HEK293 (cell line): ENCODE measurements around the gene OR2V2.

Experiments used
- CTCF ChIA-PET: fragments of 350-600 bp; formaldehyde crosslinking; extraction: SDS; loops from one replicate; lab custom pipeline; 2021; ENCODE audit warnings: antibody characterized with exemption; lab: Yijun Ruan, JAX
- POLR2A ChIA-PET: fragments of 300-600 bp; formaldehyde crosslinking; extraction: SDS; loops from one replicate; lab custom pipeline; 2020; ENCODE audit warnings: antibody characterized with exemption, inconsistent platforms; lab: Yijun Ruan, JAX
- H3K27ac ChIP-seq: fragments of 200-500 bp; sonication (Bioruptor generic); 2 replicates; pipeline ENCODE4 v1.5.1; 2014; ENCODE audit warnings: low read depth, low read length, control low read depth, inconsistent platforms; ENCODE audit errors: extremely low read depth
- H3K36me3 ChIP-seq, 2 experiments: fragments of 200-500 bp in 1 of 2; sonication (Bioruptor generic) in 1 of 2; 1 replicate in 1 of 2; 2 replicates in 1 of 2; pipeline ENCODE4 v1.5.1; 2014 to 2017; ENCODE audit warnings: inconsistent platforms in 2 of 2, low read length in 2 of 2; ENCODE audit not compliant: control insufficient read depth in 2 of 2, insufficient read depth in 1 of 2
- H3K4me1 ChIP-seq: fragments of 200-500 bp; sonication (Bioruptor generic); 2 replicates; pipeline ENCODE4 v1.5.1; 2014; ENCODE audit warnings: mild to moderate bottlenecking, low read length, inconsistent platforms; ENCODE audit not compliant: control insufficient read depth, insufficient read depth
- H3K4me3 ChIP-seq: 2 replicates; pipeline ENCODE4 v1.5.1; 2011; ENCODE audit warnings: low read depth, mild to moderate bottlenecking, control low read depth, low read length, moderate library complexity
- H3K9me3 ChIP-seq: fragments of 200-500 bp; sonication (Bioruptor generic); 2 replicates; pipeline ENCODE4 v1.5.1; 2014; ENCODE audit warnings: low read depth, low read length, inconsistent platforms; ENCODE audit not compliant: control insufficient read depth, insufficient read depth
- HOXC10 ChIP-seq: sonication (generic); formaldehyde crosslinking; IDR thresholded peaks from 2 replicates; pipeline ENCODE4 v1.8.1; 2023; ENCODE audit warnings: mild to moderate bottlenecking, missing genetic modification reagents
- PRDM10 ChIP-seq: fragments of 450-650 bp; formaldehyde crosslinking; IDR thresholded peaks from 2 replicates; pipeline ENCODE4 v1.5.1; 2016; ENCODE audit warnings: missing biosample characterization, missing genetic modification characterization
- SP3 ChIP-seq: fragments of 450-650 bp; formaldehyde crosslinking; IDR thresholded peaks from 2 replicates; pipeline ENCODE4 v1.5.1; 2016; ENCODE audit warnings: missing biosample characterization, missing genetic modification characterization
- SP7 ChIP-seq: fragments of 450-650 bp; formaldehyde crosslinking; IDR thresholded peaks from 2 replicates; pipeline ENCODE4 v1.5.1; 2016; ENCODE audit warnings: missing biosample characterization, missing genetic modification characterization
- WT1 ChIP-seq: fragments of 450-650 bp; formaldehyde crosslinking; IDR thresholded peaks from 2 replicates; pipeline ENCODE4 v1.5.1; 2016; ENCODE audit warnings: missing biosample characterization, missing genetic modification characterization
- ZBTB8A ChIP-seq: fragments of 450-650 bp; formaldehyde crosslinking; IDR thresholded peaks from 2 replicates; pipeline ENCODE4 v1.5.1; 2016; ENCODE audit warnings: missing biosample characterization, missing genetic modification characterization
- ZNF155 ChIP-seq: fragments of 450-650 bp; formaldehyde crosslinking; IDR thresholded peaks from 2 replicates; pipeline ENCODE4 v1.5.1; 2016; ENCODE audit warnings: missing biosample characterization, missing genetic modification characterization
- ZNF174 ChIP-seq: fragments of 450-650 bp; formaldehyde crosslinking; IDR thresholded peaks from 2 replicates; pipeline ENCODE4 v1.5.0; 2017; ENCODE audit warnings: missing biosample characterization, mild to moderate bottlenecking, missing genetic modification characterization
- ZNF221 ChIP-seq: fragments of 450-650 bp; formaldehyde crosslinking; IDR thresholded peaks from 2 replicates; pipeline ENCODE4 v1.5.1; 2017; ENCODE audit warnings: missing biosample characterization, missing genetic modification characterization, borderline replicate concordance
- ZNF280D ChIP-seq: fragments of 450-650 bp; formaldehyde crosslinking; IDR thresholded peaks from 2 replicates; pipeline ENCODE4 v1.5.1; 2016; ENCODE audit warnings: missing biosample characterization, missing genetic modification characterization
- ZNF341 ChIP-seq: fragments of 450-650 bp; formaldehyde crosslinking; IDR thresholded peaks from 2 replicates; pipeline ENCODE4; 2016; ENCODE audit warnings: low read depth, missing biosample characterization, missing genetic modification characterization
- ZNF391 ChIP-seq: fragments of 450-650 bp; formaldehyde crosslinking; IDR thresholded peaks from 2 replicates; pipeline ENCODE4 v1.5.1; 2016; ENCODE audit warnings: low read depth, missing biosample characterization, missing genetic modification characterization, borderline replicate concordance
- ZNF473 ChIP-seq: fragments of 450-650 bp; formaldehyde crosslinking; IDR thresholded peaks from 2 replicates; pipeline ENCODE4 v1.5.1; 2017; ENCODE audit warnings: missing biosample characterization, missing genetic modification characterization
- ZNF488 ChIP-seq: fragments of 450-650 bp; formaldehyde crosslinking; IDR thresholded peaks from 2 replicates; pipeline ENCODE4 v1.5.1; 2016; ENCODE audit warnings: missing biosample characterization, missing genetic modification characterization
- ZNF529 ChIP-seq: fragments of 450-650 bp; formaldehyde crosslinking; IDR thresholded peaks from 2 replicates; pipeline ENCODE4 v1.5.1; 2017; ENCODE audit warnings: missing genetic modification characterization, missing biosample characterization; ENCODE audit not compliant: insufficient replicate concordance
- ZNF677 ChIP-seq: fragments of 450-650 bp; IDR thresholded peaks from 2 replicates; pipeline ENCODE4 v1.5.0; 2018; ENCODE audit warnings: missing biosample characterization, mild to moderate bottlenecking, missing genetic modification characterization, moderate library complexity
- ZNF701 ChIP-seq: fragments of 450-650 bp; formaldehyde crosslinking; IDR thresholded peaks from 2 replicates; pipeline ENCODE4 v1.5.1; 2016; ENCODE audit warnings: missing biosample characterization, missing genetic modification characterization
- ZNF768 ChIP-seq: fragments of 450-650 bp; formaldehyde crosslinking; IDR thresholded peaks from 2 replicates; pipeline ENCODE4 v1.5.1; 2018; ENCODE audit warnings: missing biosample characterization, mild to moderate bottlenecking, missing genetic modification characterization
- ZNF777 ChIP-seq: fragments of 450-650 bp; formaldehyde crosslinking; IDR thresholded peaks from 2 replicates; pipeline ENCODE4 v1.5.1; 2017; ENCODE audit warnings: missing biosample characterization, missing genetic modification characterization, borderline replicate concordance
- ZNF785 ChIP-seq: fragments of 450-650 bp; formaldehyde crosslinking; IDR thresholded peaks from 2 replicates; pipeline ENCODE4 v1.5.1; 2016; ENCODE audit warnings: missing biosample characterization, missing genetic modification characterization
- ZSCAN18 ChIP-seq: fragments of 450-650 bp; formaldehyde crosslinking; IDR thresholded peaks from 2 replicates; pipeline ENCODE4 v1.5.1; 2016; ENCODE audit warnings: missing biosample characterization, missing genetic modification characterization

Gene OR2V2

GRCh38 chr5:181114844-181115778, 32.3 kb upstream of the OR2V2 start:
- TF ChIP-seq ZNF785 (tag by site-specific recombination) (no peak), PRDM10 (tag by site-specific recombination) (no peak), WT1 (no peak), ZSCAN18 (tag by site-specific recombination) (no peak), ZBTB8A (no peak), ZNF777 (tag by site-specific recombination) (no peak), ZNF768 (tag by site-specific recombination) (no peak), ZNF391 (tag by site-specific recombination) (no peak), ZNF174 (no peak), ZNF221 (tag by site-specific recombination) (no peak)
- Histone ChIP-seq H3K4me1 (no peaks in the 10 kb centered on the region), H3K27ac (no peak overlapping the region), H3K9me3 (no peaks in the 10 kb centered on the region; the same call in 1 of the 2 replicates), H3K36me3 (no peaks in the 10 kb centered on the region), H3K4me3 (peak overlapping the region; percentile 29)
- CTCF ChIA-PET = no interaction called here
- POLR2A ChIA-PET = no interaction called here

GRCh38 chr5:181118369-181118768, 29.0 kb upstream of the OR2V2 start:
- CTCF ChIA-PET = interaction anchor here (0.6 kb wide), 2 partner anchors 51 to 54 kb away, joined by 3 read pairs; no protein-coding TSS in a partner anchor
- TF ChIP-seq ZNF155 (tag by site-specific recombination) (no peak), HOXC10 (CRISPR knock-in tag) (no peak), ZNF341 (tag by site-specific recombination) (no peak), ZNF677 (no peak), ZNF280D (tag by site-specific recombination) (no peak), ZNF488 (no peak), SP3 (no peak), ZNF473 (tag by site-specific recombination) (no peak), ZNF768 (tag by site-specific recombination) (no peak), ZNF701 (tag by site-specific recombination) (no peak), SP7 (tag by site-specific recombination) (no peak), ZNF529 (tag by site-specific recombination) (no peak)

More at GRCh38 chr5:181118369-181118768, 29.0 kb upstream of the OR2V2 start:
- Histone ChIP-seq H3K36me3 (no peaks in the 10 kb centered on the region), H3K4me1 (no peaks in the 10 kb centered on the region), H3K27ac (no peak overlapping the region), H3K4me3 (no peak overlapping the region), H3K9me3 (no peaks in the 10 kb centered on the region; the same call in 1 of the 2 replicates)
- POLR2A ChIA-PET = interaction anchor here (0.6 kb wide), 1 partner anchor 52 kb away, joined by 4 read pairs; no protein-coding TSS in a partner anchor
